ENCODE data around the gene WBP4. TPM values are rescaled to one million over a fixed set of nuclear protein-coding genes. Genes with fewer than 3 reads are reported as not detected.
"Not testable (repeated sequence)": the region's sequence is repeated elsewhere in the genome, so short reads cannot be mapped to it uniquely, and the experiment has no call there.

WBP4 gene
- total RNA-seq, 1 donor from 2014 or later, result 10.6 TPM

DNA sequence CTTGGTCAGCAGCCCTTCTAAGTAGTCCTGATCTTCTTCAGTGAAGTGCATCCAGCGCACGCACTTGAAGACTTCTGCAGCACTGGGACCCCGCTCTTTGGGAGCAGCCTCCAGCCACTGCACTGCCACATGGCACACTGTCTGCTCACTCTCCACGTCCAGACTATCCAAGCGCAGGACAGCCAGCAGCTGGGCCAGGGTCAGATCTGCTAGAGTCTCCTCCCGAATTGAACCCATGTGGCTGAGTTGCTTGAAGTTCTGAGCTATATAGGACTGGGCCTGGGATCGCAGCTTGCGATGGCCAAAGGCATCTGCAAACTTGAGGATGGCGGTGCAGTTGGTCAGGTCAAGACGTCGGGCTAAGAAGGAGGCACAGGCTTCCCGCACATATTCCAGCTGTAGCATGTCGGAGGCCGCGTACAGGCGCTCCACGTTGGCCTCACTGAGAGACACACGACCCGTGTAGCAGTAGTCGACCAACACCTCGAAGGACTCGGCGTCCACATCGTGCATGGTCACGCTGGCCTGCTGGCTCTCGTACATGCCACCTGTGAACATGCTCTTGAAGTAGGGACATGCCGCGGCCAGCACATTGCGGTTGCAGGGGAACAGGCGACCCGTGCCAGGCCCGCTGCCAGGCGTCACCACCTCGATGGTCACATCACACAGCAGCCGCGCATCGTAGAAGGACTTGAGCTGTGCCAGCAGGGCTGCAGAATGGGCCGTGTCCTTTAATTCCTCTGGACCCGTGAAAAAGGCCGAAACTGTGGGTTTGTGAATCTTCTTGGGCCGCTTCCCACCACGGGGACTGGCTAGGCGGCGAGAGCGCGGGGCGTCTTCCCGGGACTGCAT, 70.6 kb downstream of the WBP4 start:
- Histone ChIP-seq H3K79me2 (ENCODE audit: insufficient read depth, low read length) (peaks cover 32% of the 10 kb centered on the region), H3K4me2 (ENCODE audit: low read length) (peak overlapping the region; percentile 89), H3K4me3 (ENCODE audit: insufficient read depth, low read depth, low read length) (peak overlapping the region; percentile 79), H3K9ac (ENCODE audit: low read length) (peak overlapping the region; percentile 82), H3K27ac (ENCODE audit: low read depth, low read length) (peak overlapping the region; percentile 86), H2AFZ (ENCODE audit: low read depth, low read length) (peak overlapping the region; percentile 90), H3K4me1 (ENCODE audit: insufficient read depth, low read length) (peaks cover 10% of the 10 kb centered on the region)
- not testable (repeated sequence) for DNase-seq (ENCODE audit: low read depth); H3K27me3 ChIP-seq (ENCODE audit: insufficient read depth, low read length); H3K27me3 Mint-ChIP-seq (ENCODE audit: low read depth, unreplicated experiment); H4K20me1 ChIP-seq (ENCODE audit: insufficient read depth, low read length); H3K9me3 ChIP-seq (ENCODE audit: insufficient read depth, low read depth, low read length); H3K36me3 Mint-ChIP-seq (ENCODE audit: low read depth, unreplicated experiment); H3K9me3 Mint-ChIP-seq (ENCODE audit: unreplicated experiment); H3K36me3 ChIP-seq (ENCODE audit: insufficient read depth, low read length); FAIRE-seq
- peak overlapping the region; percentile 95 for H3K4me3 Mint-ChIP-seq (ENCODE audit: unreplicated experiment)
- H3K4me1 Mint-ChIP-seq (ENCODE audit: low read depth, unreplicated experiment), result peaks cover 20% of the 10 kb centered on the region
- peak overlapping the region; percentile 95 for H3K27ac Mint-ChIP-seq (ENCODE audit: unreplicated experiment)

DNA sequence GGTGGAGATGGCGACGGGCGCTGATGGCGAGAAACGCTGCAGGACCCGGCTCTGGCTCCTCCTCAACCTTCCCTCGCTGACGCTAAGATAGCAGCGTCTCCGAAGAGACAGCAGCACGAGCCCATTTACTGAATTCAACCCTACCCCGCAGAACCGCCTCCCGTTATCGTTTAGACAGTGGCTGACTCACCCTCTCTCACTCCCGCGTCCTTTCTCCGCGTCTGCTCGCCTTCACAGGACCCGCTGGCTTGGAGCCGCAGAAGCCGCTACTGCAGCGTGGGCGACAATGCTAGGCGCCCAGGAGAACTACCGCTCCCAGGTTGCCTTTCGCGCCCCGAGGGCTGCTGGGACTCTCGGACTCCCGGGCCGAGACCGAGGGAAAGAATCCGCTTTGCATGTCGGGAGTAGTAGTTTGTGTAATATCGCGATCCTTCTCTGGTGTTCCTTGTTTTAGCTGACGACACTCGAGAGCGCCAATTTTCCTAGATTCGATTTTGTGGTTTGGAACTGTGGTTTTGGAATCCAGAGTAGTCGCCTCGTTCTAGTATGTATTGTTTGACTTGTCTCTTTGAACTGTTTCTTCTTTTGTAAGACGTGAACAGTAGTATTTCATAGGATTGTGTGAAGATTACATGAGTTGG, 71.3 kb downstream of the WBP4 start, which contains the start of gene KBTBD6:
Gene KBTBD6 (minus strand): TSS at position 291 of the 641 bp plus-strand sequence. CDS start 291 bp downstream, outside the sequence.
- H4K20me1 ChIP-seq (ENCODE audit: insufficient read depth, low read length), result peaks cover 3% of the 10 kb centered on the region
- Mint-ChIP-seq H3K4me1 (ENCODE audit: low read depth, unreplicated experiment) (peaks cover 26% of the 10 kb centered on the region), H3K27ac (ENCODE audit: unreplicated experiment) (peak within 1 kb of the TSS; percentile 95), H3K36me3 (ENCODE audit: low read depth, unreplicated experiment) (peaks cover 8% of the 10 kb centered on the region), H3K27me3 (ENCODE audit: low read depth, unreplicated experiment) (no peaks in the 10 kb centered on the region), H3K9me3 (ENCODE audit: unreplicated experiment) (peaks cover 1% of the 10 kb centered on the region), H3K4me3 (ENCODE audit: unreplicated experiment) (peak within 1 kb of the TSS; percentile 95)
- FAIRE-seq (peak; percentile 68), DNase-seq (ENCODE audit: low read depth) (peak; percentile 99)
- no peaks in the 10 kb centered on the region for H3K9me3 ChIP-seq (ENCODE audit: insufficient read depth, low read depth, low read length)
- peak within 1 kb of the TSS; percentile 90 for H2AFZ ChIP-seq (ENCODE audit: low read depth, low read length)
- H3K79me2 ChIP-seq (ENCODE audit: insufficient read depth, low read length), result peaks cover 32% of the 10 kb centered on the region
- no peaks in the 10 kb centered on the region for H3K36me3 ChIP-seq (ENCODE audit: insufficient read depth, low read length)
- no peaks in the 10 kb centered on the region for H3K27me3 ChIP-seq (ENCODE audit: insufficient read depth, low read length)
- peak within 1 kb of the TSS; percentile 82 for H3K9ac ChIP-seq (ENCODE audit: low read length)
- peak within 1 kb of the TSS; percentile 86 for H3K27ac ChIP-seq (ENCODE audit: low read depth, low read length)
- H3K4me3 ChIP-seq (ENCODE audit: insufficient read depth, low read depth, low read length), result peak within 1 kb of the TSS; percentile 79
- peaks cover 11% of the 10 kb centered on the region for H3K4me1 ChIP-seq (ENCODE audit: insufficient read depth, low read length)
- H3K4me2 ChIP-seq (ENCODE audit: low read length), result peak within 1 kb of the TSS; percentile 89
- no peak for TF ChIP-seq CTCF (IDR thresholded peaks at IDR 0.05; ENCODE audit: insufficient read depth, low read depth, low read length)
- TF ChIP-seq EZH2 (IDR thresholded peaks at IDR 0.05; ENCODE audit: insufficient read depth, low read length), result no peak

Small RNAs within 50 kb of the gene (microRNA-seq; reads per million reads assigned to microRNA genes)
- not detected for gene MIR3168

Other genes starting within 250 kb of the WBP4 start
- 69.1 and 75.1 TPM in 2 replicates for gene ELF1, start 42.2 kb upstream of the WBP4 start, total RNA-seq
- gene KBTBD6, start 71.3 kb downstream of the WBP4 start, total RNA-seq, result 8.5 and 9.6 TPM in 2 replicates
- 3.4 and 3.8 TPM in 2 replicates for gene KBTBD7, start 133.1 kb downstream of the WBP4 start, total RNA-seq
- 11.2 and 11.6 TPM in 2 replicates for gene MTRF1, start 202.1 kb downstream of the WBP4 start, total RNA-seq
- 10.0 and 11.5 TPM in 2 replicates for gene NAA16, start 249.8 kb downstream of the WBP4 start, total RNA-seq